22Rv1 (cell line): ENCODE measurements around the gene FAXDC2.

Source experiments
- H3K27ac ChIP-seq: fragments of 450-650 bp; 2 replicates; pipeline ENCODE4 v1.5.1; 2017
- CTCF ChIP-seq: fragments of 450-650 bp; IDR thresholded peaks from 2 replicates; pipeline ENCODE4 v1.5.1; 2017; ENCODE audit warnings: mild to moderate bottlenecking
- ZFX ChIP-seq: fragments of 450-650 bp; IDR thresholded peaks from 2 replicates; pipeline ENCODE4 v1.6.1; 2017; ENCODE audit warnings: antibody characterized with exemption, borderline replicate concordance

Gene FAXDC2

GRCh38 chr5:154871734-154872133 is 21.3 kb upstream of the FAXDC2 start:
- no peak overlapping the region for H3K27ac ChIP-seq
- TF ChIP-seq CTCF, result no peak
- TF ChIP-seq ZFX, result no peak

GRCh38 chr5:154868702-154869101 is 18.3 kb upstream of the FAXDC2 start:
- TF ChIP-seq ZFX, result no peak
- no peak; the same call in 1 of the 2 replicates for TF ChIP-seq CTCF
- no peak overlapping the region for H3K27ac ChIP-seq

DNA sequence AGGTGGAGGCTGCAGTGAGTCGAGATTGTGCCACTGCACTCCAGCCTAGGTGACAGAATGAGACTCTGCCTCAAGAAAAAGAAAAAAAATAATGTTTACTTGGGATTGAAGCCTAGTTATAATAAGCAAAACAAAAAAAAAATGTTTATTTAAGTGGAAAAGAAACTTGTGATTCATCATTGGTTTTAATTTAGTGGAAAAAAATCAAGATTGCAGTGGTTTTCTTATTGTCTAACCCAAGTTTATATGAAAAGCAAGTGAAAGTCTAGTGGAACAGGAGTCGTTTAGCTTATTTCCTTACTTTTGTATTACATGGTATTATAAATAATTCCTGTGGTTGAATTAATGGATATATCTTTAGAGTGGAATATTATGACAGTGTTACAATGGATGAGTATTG is 16.4 kb upstream of the FAXDC2 start:
- H3K27ac ChIP-seq, result no peak overlapping the region
- no peak for TF ChIP-seq CTCF
- TF ChIP-seq ZFX, result no peak

- no peak overlapping the region for H3K27ac ChIP-seq
- TF ChIP-seq CTCF (no peak), ZFX (no peak)
Measured at GRCh38 chr5:154865466-154866184, 15.2 kb upstream of the FAXDC2 start.

GRCh38 chr5:154863291-154864080 is 13.1 kb upstream of the FAXDC2 start:
- no peak overlapping the region for H3K27ac ChIP-seq
- TF ChIP-seq CTCF, result no peak
- TF ChIP-seq ZFX, result no peak

DNA sequence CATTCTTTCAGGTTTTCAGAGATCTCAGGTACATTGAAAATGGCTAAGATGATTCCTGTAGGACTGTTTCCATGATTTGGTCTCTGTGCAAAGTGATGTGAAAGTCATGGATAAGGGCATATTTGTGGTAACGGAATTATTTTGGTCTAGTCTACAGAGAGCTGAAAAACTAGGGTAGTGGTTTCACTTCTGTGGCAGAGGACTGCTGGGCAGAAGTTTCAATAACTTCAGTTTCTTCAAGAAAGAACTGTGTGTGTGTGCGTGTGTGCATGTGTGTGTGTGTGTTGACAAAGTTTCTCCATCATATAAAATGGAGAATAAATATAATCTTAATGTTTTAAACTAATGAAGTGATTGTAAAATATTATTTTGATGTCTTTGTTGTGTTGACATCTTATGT is 12.4 kb upstream of the FAXDC2 start:
- TF ChIP-seq ZFX, result no peak
- TF ChIP-seq CTCF, result no peak
- H3K27ac ChIP-seq, result no peak overlapping the region

GRCh38 chr5:154861946-154862345 is 11.5 kb upstream of the FAXDC2 start:
- no peak for TF ChIP-seq CTCF
- TF ChIP-seq ZFX, result no peak
- H3K27ac ChIP-seq, result no peak overlapping the region
